ENCODE results near the gene KCNG4.
A peak's percentile ranks its signal among the peaks of the same experiment; 100 is the strongest.

KCNG4 gene, protein sequence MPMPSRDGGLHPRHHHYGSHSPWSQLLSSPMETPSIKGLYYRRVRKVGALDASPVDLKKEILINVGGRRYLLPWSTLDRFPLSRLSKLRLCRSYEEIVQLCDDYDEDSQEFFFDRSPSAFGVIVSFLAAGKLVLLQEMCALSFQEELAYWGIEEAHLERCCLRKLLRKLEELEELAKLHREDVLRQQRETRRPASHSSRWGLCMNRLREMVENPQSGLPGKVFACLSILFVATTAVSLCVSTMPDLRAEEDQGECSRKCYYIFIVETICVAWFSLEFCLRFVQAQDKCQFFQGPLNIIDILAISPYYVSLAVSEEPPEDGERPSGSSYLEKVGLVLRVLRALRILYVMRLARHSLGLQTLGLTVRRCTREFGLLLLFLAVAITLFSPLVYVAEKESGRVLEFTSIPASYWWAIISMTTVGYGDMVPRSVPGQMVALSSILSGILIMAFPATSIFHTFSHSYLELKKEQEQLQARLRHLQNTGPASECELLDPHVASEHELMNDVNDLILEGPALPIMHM

DNA sequence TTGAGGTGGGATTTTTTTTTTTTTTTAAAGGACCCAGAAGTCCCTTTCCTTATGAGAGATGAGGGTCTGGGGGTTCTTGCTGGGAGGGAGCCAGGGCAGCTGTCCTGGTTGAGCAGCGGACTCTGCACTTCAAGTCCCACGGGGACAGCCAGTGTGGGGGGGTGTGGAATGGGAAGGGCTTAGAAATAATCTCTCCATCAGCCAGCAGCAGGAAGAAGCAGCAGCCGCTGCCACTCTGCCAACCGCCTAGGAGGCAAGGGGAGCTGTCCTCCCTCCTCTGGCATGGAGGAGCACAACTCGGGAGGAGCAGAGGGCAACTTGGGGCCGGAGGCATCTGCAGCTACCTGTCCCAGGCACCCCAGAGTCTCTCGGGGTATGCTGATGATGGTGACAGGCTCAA is at the start of gene KCNG4:
Gene KCNG4, minus strand, starts transcription at position 104 of the 400 bp plus-strand sequence. CDS start 2,527 bp downstream, outside the sequence.
- DNase-seq (ENCODE audit: low read depth in 2 of 2): no peak

DNA sequence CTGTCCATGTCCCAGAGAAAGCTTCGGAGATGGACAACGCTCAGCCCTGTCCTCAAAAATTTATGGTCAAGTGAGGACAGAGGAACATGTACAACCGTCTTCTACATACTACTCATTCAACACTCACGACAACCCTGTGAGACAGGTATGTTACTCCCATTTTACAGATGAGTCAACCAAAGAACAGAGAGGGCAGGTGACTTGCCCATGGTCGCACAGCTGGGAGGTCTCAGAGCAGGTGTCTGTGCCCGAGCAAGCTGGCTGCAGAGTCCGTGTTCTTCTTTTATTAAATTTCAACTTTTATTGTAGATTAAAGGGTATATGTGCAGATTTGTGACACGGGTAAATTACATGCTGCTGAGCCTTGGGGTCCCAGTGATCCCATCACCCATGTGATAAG is 49.1 kb upstream of the KCNG4 start:
- DNase-seq (ENCODE audit: low read depth in 2 of 2): no peak

DNA sequence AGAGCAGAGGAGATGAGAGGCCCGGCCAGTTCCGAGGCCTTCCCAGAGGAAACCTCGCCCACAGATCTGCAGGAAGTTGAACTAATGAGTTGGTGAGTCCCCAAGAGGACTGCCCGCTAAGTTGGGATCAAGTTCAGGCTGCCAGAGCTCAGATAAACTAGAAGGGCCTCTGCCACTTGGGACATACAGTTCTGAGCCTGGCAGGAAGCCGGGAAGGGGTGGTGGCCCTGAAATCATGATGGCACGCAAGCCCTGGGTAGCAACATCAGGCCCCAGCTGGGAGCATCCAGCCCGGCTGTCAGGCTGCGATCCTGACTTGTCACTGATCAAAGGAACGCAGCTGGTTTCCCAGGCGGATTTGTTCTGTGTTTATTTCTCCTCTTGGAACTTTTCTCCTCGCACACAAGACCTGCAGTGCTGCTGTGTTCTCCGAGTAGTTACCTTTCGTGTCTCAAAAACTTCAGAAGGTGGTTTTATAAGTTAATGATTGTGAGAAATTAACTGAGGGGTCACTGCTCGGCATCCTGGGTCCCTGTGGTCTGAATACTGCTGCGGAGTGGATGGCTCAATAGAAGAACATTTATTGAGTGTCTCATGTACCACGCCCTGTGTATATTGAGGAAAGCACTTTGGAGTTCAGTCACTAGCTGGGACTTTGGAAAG is 46.9 kb upstream of the KCNG4 start:
- no peak for DNase-seq (ENCODE audit: low read depth in 2 of 2)

DNA sequence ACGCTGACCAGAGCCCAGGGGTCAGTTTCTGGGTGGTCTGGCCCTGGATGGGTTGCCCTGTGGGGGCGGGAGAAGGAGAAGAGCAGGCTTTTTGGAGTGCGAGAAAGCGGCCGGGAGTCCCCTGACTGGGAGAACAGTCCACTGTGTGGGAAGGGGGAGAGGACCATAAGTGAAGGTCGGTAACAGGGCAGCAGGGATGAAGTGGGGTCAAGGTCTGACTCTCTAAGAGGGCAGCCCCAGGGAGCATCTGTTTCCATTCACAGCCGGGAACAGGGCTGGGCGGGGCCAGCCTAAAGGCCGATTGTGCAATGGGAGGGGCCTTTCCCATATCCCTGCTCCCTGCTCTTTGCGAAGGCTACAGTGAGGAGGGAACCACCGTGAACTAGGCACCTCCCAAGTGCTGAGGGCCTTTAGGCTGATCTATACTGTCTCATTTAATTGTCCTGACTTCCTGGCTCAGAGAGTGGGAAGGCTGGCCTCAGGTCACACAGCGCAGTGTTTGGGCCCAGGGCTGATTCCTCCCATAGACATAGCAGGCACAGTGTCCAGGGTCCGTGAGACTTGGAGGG is 44.4 kb upstream of the KCNG4 start:
- no peak for DNase-seq (ENCODE audit: low read depth in 2 of 2)

DNA sequence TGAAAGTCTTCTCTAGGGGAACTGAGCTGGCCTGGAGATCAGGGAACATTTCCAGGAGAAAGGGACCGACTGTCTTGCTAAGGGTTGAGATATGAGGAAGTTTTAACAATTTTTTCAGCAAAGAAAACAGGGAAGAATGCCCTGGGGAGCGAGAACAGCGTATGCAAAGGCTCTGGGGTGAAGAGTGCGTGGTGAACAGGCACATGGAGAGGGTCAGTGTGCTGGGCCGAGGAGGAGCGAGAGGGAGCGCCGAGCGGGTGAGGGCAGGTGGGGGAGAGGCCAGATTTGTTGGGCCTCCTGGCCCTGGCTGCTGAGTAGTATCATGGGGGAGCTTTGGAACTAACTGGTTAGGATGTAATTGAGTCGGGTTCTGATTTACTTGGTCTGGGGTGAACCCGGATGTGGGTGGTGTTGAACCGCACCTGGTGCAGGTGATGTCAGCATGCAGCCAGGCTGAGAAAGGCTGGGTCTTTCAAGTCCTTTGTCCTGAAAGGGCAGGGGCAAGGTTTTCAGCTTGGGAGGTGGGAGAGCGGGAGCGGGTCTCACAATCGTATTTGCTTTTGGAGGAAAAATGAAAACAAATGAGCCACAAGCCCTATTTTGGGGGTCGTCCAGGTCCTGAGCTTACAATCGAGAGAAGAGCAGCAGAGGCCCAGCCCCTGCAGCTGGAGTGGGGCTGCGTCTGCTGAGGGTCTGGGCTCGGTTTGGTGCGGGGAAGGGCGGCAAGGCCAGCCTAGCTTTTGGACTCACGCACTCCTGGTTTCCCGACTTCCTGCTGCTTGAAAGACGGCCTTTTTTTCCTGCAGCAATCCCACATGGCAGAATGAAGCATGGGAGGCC is 43.7 kb upstream of the KCNG4 start:
- no peak for DNase-seq (ENCODE audit: low read depth in 2 of 2)

DNA sequence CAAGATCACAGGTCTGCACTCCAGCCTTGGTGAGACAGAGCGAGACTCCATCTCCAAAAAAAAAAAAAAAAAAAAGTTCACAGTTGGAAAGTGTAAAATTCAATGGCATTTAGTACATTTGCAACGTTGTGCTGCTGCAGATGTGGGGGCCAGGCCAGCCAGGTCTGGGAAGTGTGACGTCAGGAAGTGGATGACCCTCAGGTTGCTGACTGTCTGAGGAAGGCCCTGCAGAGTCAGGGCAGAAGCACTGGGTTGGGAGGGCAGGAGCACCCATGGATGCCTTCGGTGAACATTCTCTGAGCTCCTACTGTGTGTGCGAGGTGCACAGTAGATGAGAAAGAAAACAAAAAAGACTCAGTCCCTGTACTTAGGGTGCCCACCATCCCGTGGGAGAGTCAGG is 42.7 kb upstream of the KCNG4 start:
- DNase-seq (ENCODE audit: low read depth in 2 of 2): no peak

DNA sequence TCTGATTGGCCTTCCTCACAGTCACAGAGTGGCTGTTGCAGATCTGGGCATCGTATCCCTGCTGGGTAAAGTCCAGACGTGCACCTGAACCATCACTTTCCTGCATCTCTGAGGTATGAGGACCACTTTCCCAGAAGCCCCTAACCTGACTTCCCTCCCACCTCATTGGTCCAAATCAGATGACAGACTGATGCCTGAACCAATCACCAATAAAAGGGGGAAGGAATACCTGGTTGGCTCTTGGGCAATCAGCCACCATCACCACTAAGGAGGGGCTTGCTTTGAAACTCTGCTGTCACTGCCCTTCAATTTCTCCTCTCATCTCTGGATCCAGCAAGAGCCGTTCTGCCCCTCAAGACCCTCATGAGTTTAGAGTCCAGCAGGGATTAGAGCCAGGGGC is 41.3 kb upstream of the KCNG4 start:
- DNase-seq (ENCODE audit: low read depth in 2 of 2): no peak

DNA sequence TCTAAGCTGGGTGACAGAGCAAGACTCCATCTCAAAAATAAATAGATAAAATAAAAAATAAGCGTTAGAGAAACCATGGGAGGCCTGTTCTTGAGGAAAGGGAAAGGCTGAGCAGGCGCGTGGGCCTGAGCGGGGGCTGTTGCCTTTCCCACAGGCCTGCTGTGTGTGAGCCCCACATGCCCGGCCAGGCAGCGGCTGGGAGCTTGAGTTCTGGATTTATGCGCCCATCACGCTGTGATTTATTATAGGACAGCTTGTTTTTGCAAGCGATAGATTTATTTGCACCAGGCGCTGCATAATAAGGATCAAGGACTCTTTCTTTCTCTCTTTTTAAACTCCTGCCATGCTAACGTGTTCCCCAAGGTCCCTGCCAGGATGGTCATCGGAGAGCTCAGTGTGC is 40.1 kb upstream of the KCNG4 start:
- no peak for DNase-seq (ENCODE audit: low read depth in 2 of 2)

DNA sequence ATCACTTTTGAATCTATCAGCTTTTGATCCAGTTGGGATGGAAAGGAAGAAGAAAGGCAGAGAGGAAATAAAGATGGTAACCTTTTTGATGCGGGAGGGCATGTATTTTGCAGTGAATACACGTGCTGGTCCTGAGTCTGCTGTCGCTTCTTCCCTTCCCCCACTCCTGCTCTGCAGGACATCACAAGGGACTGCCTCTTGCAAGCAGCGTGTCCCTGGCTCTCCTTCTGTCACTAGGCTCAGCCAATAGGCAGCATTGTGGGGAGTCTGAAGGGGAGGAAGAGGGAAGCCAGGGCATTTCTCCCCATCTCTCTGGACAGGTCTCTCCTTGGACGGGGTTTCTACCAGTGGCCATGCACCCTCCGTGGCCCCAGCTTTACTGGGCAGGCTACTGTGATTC is 39.2 kb upstream of the KCNG4 start:
- no peak for DNase-seq (ENCODE audit: low read depth in 2 of 2)

DNA sequence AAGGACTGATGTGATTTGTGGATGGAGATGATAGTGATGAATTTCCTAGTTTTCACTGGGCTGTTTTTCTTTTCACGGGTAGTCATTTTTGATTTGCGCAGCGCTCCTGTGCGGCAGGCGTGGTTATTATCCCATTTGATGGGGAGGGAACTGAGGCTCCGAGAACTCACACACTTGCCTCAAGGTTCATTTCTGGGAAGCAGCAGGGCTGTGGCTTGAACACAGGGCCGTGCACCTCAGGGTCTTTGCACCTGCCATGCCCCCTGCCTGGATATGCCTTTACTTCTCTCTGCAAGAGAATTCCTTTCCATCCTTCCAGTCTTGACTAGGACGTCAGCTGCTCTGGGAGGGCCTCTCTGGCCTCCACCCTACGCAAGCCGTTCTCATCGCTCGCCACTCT is 38.5 kb upstream of the KCNG4 start:
- no peak for DNase-seq (ENCODE audit: low read depth in 2 of 2)

DNA sequence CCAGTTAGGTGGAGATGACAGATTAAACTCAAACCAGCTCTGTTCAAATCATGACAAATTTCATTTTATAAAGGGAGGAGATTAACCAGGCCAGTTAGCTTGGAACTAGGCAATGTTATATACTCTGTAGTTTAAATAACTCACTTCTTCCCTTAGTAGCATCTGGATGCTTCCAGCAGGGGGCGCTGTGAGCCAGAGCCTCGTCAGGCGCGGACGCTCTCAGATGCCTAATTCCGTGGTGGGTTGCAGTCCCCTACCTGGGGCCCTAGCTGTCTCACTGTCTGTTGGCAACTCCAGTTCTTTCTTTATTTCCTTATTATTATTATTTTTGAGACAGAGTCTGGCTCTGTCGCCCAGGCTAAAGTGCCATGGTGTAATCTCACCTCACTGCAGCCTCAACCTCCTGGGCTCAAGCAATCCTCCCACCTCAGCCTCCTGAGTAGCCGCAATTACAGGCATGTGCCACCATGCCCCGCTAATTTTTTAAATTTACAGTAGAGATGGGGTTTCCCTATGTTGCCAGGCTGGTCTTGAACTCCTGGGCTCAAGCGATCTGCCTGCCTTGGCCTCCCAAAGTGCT is 37.5 kb upstream of the KCNG4 start:
- peak; percentile 46 to 65 for DNase-seq (ENCODE audit: low read depth in 2 of 2)

DNA sequence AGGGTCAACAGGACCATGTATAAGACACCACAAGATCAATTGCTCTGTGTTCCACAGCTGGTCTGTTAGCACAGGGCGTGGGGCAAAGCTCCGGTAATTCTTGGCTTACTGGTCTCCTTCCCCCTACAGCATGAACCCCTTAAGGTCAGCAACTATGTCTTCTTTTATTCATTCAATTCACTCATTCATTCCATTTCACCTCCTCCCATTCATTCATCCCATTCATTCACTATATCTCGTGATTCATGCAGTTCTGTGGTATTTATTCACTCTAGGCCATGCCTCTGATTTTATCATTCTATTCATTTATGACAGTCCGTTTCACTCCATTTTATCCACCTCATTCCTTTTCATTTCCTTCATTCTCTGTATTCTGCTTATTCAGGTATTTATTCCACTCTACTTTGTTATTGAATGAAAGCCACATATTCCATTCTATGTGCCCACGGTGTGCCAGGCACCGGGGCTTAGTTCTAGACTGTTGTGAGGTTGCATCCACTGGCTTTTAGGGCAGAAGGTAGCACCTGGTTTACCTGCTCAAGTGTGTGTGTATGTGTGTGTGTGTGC is 35.9 kb upstream of the KCNG4 start:
- DNase-seq (ENCODE audit: low read depth in 2 of 2): no peak

DNA sequence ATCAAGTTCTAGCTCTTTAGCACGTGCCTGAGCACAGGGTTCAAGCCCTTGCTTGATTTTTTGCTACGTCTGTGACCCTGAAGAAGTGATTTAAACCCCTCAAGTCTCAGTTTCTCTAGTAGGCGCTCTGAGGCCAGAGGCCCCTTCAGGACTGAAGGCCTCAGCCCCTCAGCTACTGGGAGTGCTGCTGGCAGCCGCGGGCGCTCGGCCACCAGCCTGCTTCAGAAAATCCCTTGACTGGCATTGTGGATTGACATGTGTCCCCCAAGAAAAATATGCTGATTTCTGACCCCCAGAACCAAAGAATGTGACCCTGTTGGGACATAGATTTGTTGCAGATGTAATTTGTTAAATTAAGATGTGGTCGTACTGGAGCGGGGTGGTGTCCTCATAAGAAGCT is 34.7 kb upstream of the KCNG4 start:
- no peak for DNase-seq (ENCODE audit: low read depth in 2 of 2)

DNA sequence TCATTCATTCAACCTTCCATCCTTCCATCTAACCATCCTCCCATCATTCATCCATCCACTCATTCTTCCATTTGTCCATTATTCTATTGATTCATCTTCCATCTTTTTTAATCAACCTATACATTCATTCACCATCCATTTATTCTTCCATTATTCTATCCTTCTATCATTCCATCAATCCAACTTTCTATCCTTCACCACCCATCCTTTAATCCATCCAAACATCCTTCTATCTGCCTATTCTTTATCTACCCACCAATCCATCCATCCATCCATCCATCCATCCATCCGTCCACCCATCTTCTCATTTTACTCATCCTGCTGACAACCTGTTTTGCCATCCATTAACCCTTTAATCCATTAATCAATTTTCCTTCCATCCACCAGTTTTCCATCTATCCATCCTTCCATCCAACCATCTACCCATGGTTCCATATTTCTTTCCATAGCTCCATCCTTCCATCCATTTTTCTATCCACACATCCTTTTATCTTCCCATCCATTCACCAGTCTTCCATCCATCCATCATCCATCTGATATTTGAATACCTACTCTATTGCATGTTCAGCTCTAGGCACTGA is 33.0 kb upstream of the KCNG4 start:
- no peak for DNase-seq (ENCODE audit: low read depth in 2 of 2)

DNA sequence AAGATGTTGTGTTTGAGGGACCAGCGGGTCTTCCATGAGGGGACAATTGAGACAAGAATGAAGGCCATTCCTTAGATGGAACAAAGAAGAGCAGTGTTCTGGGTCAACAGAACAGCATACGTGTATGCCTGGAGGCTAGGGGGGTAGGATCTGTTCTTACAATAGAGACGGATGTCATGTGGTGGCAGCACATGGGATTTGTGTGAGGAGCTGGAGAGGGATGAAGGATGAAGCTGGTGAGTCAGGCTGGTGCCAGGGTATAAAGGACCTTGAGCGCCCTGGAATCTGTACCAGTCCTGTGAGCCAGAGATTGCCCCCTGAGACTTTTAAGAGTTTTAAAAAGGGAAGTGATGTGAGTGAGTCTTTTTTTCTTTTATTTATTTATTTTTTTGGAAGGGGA is 32.1 kb upstream of the KCNG4 start:
- no peak for DNase-seq (ENCODE audit: low read depth in 2 of 2)

DNA sequence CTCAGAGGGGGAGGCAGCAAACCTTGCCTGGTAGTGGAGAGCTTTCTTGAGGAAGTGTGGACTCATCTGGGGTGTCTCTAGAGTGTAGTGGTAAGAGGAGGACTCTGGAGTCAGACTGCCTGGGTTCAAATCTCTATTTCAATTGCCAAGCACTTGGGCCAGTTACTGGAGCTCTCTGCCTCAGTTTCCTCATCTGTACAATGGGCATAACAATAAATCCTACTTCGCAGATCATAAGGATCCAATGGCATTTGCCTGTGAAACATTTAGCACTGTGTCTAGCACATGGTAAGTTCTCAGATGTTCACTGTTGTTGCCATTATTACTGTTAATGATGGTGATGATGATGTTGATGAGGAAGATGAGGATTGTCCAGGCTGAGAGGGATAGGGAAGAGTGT is 31.2 kb upstream of the KCNG4 start:
- DNase-seq (ENCODE audit: low read depth in 2 of 2): no peak

DNA sequence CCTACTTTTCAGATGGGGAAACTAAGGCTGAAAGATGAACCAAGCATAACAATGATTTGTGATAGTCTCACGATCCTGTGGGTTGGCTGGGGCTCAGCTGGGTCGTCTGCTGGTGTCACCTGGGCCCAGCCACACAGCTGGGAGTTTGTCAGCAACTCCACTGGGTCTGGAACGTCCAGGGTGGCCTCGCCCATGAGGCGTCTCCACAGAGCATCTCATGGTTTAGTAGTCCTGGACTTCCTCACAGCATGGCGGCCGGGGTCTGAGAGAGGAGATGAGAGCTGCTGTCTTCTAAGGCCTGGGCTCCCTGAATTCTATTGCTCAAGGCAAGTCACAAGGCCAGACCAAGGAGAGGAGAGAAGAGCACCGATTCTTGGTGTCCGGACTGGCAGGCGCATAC is 30.7 kb upstream of the KCNG4 start:
- no peak for DNase-seq (ENCODE audit: low read depth in 2 of 2)

DNA sequence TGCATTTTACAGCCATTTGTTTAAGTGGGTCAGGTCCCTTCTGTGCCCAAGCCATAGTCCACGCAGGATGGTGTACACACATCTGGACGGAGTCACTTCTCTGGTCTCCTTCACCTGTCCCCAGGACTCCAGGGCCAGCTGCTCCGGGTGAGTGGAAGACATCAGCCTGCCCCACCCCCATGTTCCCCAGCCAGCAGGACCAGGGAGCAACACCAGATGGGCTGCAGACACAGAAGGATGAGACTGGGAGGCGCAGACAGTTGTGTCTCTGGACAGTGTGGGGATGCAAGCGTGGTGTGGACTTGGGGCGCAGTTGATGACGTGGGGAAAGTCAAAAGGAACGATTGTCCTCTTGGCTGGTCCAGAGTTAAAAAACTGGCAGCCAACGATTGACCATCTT is 30.3 kb upstream of the KCNG4 start:
- DNase-seq (ENCODE audit: low read depth in 2 of 2): no peak

DNA sequence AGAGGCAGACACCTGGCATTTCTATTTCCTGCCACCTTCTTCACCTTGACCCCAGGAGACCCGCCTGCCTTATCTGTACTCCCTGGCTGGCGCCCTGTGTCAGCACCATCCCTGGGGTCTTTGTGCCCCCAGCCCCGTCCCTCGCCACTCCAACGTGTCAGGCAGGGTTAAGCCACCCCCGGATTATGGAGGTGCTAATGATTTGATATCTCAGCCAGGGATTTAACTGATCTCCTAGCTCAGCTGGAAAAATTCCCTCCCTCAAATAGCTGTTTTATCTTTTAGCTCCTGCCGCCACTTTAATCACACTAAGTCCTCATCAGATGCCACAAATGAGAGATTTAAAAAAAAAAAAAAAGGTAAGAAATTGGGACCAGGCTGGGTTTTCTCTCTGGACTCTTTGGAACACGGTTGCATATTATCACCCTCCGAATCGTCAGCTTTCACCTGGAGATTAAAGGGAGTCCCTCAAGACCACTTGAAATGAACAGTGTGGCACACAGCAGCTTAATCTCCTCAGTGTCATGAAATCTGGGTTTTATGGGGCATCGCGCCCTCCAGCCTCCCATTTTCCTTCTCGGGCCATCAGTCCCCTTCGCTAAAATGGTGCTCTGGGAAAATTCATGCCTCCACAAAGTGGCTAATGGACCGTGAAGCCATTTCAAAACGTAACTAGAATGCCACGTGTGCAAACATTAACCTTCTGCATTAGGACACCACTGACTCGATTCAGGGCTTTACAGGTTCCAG is 28.7 kb upstream of the KCNG4 start:
- DNase-seq (ENCODE audit: low read depth in 2 of 2): no peak

DNA sequence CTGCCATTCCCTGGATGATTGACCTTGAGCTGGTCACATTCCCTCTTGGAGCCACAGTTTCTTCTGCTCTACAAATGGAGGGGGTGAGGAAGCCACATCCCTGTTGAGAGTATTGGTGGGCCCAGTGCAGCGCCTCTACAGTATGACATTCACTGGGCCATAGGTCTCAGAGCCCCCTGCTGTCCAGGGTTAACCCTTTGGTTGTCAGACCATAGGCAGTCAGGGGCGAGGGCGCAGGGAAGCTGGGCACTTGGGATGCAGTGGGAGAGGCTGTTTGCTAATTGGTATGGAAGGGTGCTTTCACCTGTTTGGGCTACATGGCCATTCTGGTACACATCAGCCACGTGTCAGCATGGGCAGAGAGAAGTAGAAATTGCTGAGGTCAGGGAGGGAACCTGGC is 27.6 kb upstream of the KCNG4 start:
- DNase-seq (ENCODE audit: low read depth in 2 of 2): no peak

All from stimulated activated CD4-positive, alpha-beta T cell treated with anti-CD3 and anti-CD28 coated beads, Interleukin-15, amount 100 ng/mL, for 48 hours (primary cell).